ENCODE measurements around the gene CYP4F11. TPM values are rescaled to one million over a fixed set of nuclear protein-coding genes. Genes with fewer than 3 reads are reported as not detected.

The CYP4F11 gene
- total and polyA plus RNA-seq, 2 experiments from 2014 or later: not detected

- Histone ChIP-seq H3K9me2 (ENCODE audit: insufficient read depth) (no peaks in the 10 kb centered on the region), H3K27ac (ENCODE audit: low read depth) (no peak overlapping the region), H3K36me3 (ENCODE audit: insufficient read depth) (no peaks in the 10 kb centered on the region; the same call in 1 of the 2 replicates), H3K4me1 (ENCODE audit: insufficient read depth) (no peaks in the 10 kb centered on the region), H3F3A (replicated peaks; ENCODE audit: low read depth) (no peaks in the 10 kb centered on the region), H4K20me1 (replicated peaks; ENCODE audit: insufficient read depth) (no peaks in the 10 kb centered on the region), H3K79me2 (replicated peaks; ENCODE audit: insufficient read depth) (no peaks in the 10 kb centered on the region), H3K4me3 (no peak overlapping the region), H2AFZ (no peak overlapping the region), H3K4me2 (no peak overlapping the region), H3K27me3 (ENCODE audit: insufficient read depth) (no peaks in the 10 kb centered on the region)
- no peaks in the 10 kb centered on the region for H3K4me1 Mint-ChIP-seq
- peaks cover 38% of the 10 kb centered on the region; the same call in 2 of the 3 replicates for H3K36me3 Mint-ChIP-seq (ENCODE audit: low read depth)
- DNase-seq (ENCODE audit: low spot score) (no peak), ATAC-seq (no peak)
- TF ChIP-seq EZH2 (IDR thresholded peaks at IDR 0.05; ENCODE audit: low read depth, unreplicated experiment) (no peak), CREB1 (CRISPR knock-in tag; IDR thresholded peaks at IDR 0.05; ENCODE audit: low read depth) (no peak), ETS1 (IDR thresholded peaks at IDR 0.05) (no peak), ZNF462 (CRISPR knock-in tag; IDR thresholded peaks at IDR 0.05) (no peak), CTCF (conservative IDR thresholded peaks at IDR 0.05; ENCODE audit: low read depth in 2 of 2) (no peak), REST (IDR thresholded peaks at IDR 0.05; ENCODE audit: unreplicated experiment) (no peak), STAT1 (IDR thresholded peaks at IDR 0.05; ENCODE audit: unreplicated experiment) (no peak), JUNB (IDR thresholded peaks at IDR 0.05; ENCODE audit: unreplicated experiment) (no peak), ZNF114 (CRISPR knock-in tag; IDR thresholded peaks at IDR 0.05) (no peak), NANOG (IDR thresholded peaks at IDR 0.05; ENCODE audit: borderline replicate concordance) (no peak), EZH2phosphoT487 (IDR thresholded peaks at IDR 0.05; ENCODE audit: unreplicated experiment) (no peak), ZNF331 (CRISPR knock-in tag; IDR thresholded peaks at IDR 0.05; ENCODE audit: low read depth) (no peak)
- H3K4me3 Mint-ChIP-seq: no peak overlapping the region
- H3K27me3 Mint-ChIP-seq (ENCODE audit: insufficient read depth, low read depth, poor library complexity): peaks cover 3% of the 10 kb centered on the region
- H3K9me3 Mint-ChIP-seq: peaks cover 98% of the 10 kb centered on the region
- no peak overlapping the region for H3K27ac Mint-ChIP-seq
Observed at GRCh38 chr19:15962319-15962718, 28.0 kb upstream of the CYP4F11 start.

All from GM23338 (cell line).